Keratinocyte (primary cell): ENCODE data around the gene NUP214. TPM values are rescaled to one million over a fixed set of nuclear protein-coding genes. Genes with fewer than 3 reads are reported as not detected.
"Not testable (repeated sequence)": the region's sequence is repeated elsewhere in the genome, so short reads cannot be mapped to it uniquely, and the experiment has no call there.

ENCODE experiments used
- DNase-seq: peaks from one replicate; pipeline ENCODE4 v3.0.0-alpha.2; 2011; ENCODE audit warnings: low read depth, missing footprints, low spot score
- FAIRE-seq: peaks from 2 replicates; lab custom pipeline; 2011; peaks lifted over from hg19 to GRCh38; lab: Jason Lieb, UNC
- H2AFZ ChIP-seq: 2 replicates; pipeline ENCODE4 v1.6.0; 2012; ENCODE audit warnings: low read length, control low read depth, inconsistent platforms; ENCODE audit not compliant: control insufficient read depth
- H3K27ac ChIP-seq: 2 replicates; pipeline ENCODE4 v1.5.1; 2011; ENCODE audit warnings: low read length; ENCODE audit not compliant: control insufficient read depth, insufficient read depth
- H3K27me3 ChIP-seq: 3 replicates; pipeline ENCODE4 v1.6.0; 2011; ENCODE audit warnings: low read length; ENCODE audit not compliant: control insufficient read depth, insufficient read depth; ENCODE audit errors: extremely low read depth
- H3K36me3 ChIP-seq, 2 experiments: 2 replicates in 1 of 2; 3 replicates in 1 of 2; pipeline ENCODE4 v1.5.1; 2011; ENCODE audit warnings: low read length in 2 of 2, mild to moderate bottlenecking in 1 of 2; ENCODE audit not compliant: control insufficient read depth in 2 of 2, insufficient read depth in 2 of 2; ENCODE audit errors: extremely low read depth in 1 of 2
- H3K4me1 ChIP-seq: 3 replicates; pipeline ENCODE4 v1.5.1; 2011; ENCODE audit warnings: low read length; ENCODE audit not compliant: control insufficient read depth, insufficient read depth; ENCODE audit errors: extremely low read depth
- H3K4me2 ChIP-seq: 3 replicates; pipeline ENCODE4 v1.6.0; 2011; ENCODE audit warnings: low read depth, low read length; ENCODE audit not compliant: control insufficient read depth, insufficient read depth; ENCODE audit errors: extremely low read depth
- H3K4me3 ChIP-seq, 3 experiments: fragments of 200-600 bp in 1 of 3; sonication (generic) in 1 of 3; 2 replicates in 2 of 3; 3 replicates in 1 of 3; pipeline ENCODE4 v1.5.1; 2011 to 2016; ENCODE audit warnings: low read length in 3 of 3, mild to moderate bottlenecking in 3 of 3, control low read depth in 2 of 3, inconsistent platforms in 1 of 3, low read depth in 1 of 3, mixed read lengths in 1 of 3, mixed run types in 1 of 3, moderate library complexity in 1 of 3; ENCODE audit not compliant: control insufficient read depth in 2 of 3, insufficient read depth in 2 of 3; ENCODE audit errors: extremely low read depth in 1 of 3
- H3K79me2 ChIP-seq: 2 replicates; pipeline ENCODE4 v1.6.0; 2012; ENCODE audit warnings: low read length; ENCODE audit not compliant: control insufficient read depth, insufficient read depth
- H3K9ac ChIP-seq: 3 replicates; pipeline ENCODE4 v1.6.0; 2011; ENCODE audit warnings: low read length; ENCODE audit not compliant: control insufficient read depth, insufficient read depth; ENCODE audit errors: extremely low read depth
- H3K9me1 ChIP-seq: 3 replicates; pipeline ENCODE4 v1.6.0; 2011; ENCODE audit warnings: low read length; ENCODE audit not compliant: control insufficient read depth, insufficient read depth; ENCODE audit errors: extremely low read depth
- H3K9me3 ChIP-seq: 2 replicates; pipeline ENCODE4 v1.5.1; 2012; ENCODE audit warnings: low read depth, low read length; ENCODE audit not compliant: control insufficient read depth
- H4K20me1 ChIP-seq: 3 replicates; pipeline ENCODE4 v1.6.0; 2011; ENCODE audit warnings: low read length; ENCODE audit not compliant: control insufficient read depth, insufficient read depth; ENCODE audit errors: extremely low read depth
- EZH2 ChIP-seq: IDR thresholded peaks from one replicate; pipeline ENCODE4 v1.6.1; 2012; ENCODE audit warnings: inconsistent platforms, mild to moderate bottlenecking, low read length, moderate library complexity
- dilution Hi-C: fragments of 300-500 bp; cut with MboI; formaldehyde crosslinking; loops from one replicate; pipeline ENCODE4 v1.7.0; 2020; ENCODE audit warnings: low sequenced_read_pairs; ENCODE audit not compliant: extremely low pct_ligation_motif_present
- polyA plus RNA-seq, 5 experiments: library from polyadenylated mRNA; depleted of rRNA in 3 of 5; stranded (reverse) in 3 of 5; stranded (forward) in 1 of 5; unstranded in 1 of 5; fragments of >200 nt; gene quantifications; 1 replicate in 1 of 5; 2 replicates in 3 of 5; 3 replicates in 1 of 5; pipeline versions ENCODE4 v1.2.1 to v1.2.3, GENCODE V29; 2011 to 2012; ENCODE audit warnings: missing spikeins in 2 of 5, low read depth in 1 of 5, low replicate concordance in 1 of 5
- TF ChIP-seq, protein P1 (sequence below), 3 experiments: IDR thresholded peaks in 1 of 3; conservative IDR thresholded peaks in 1 of 3; optimal IDR thresholded peaks in 1 of 3; 2 replicates in 2 of 3; 3 replicates in 1 of 3; pipeline versions ENCODE3 to v1.5.1; 2011; ENCODE audit warnings: low read length in 3 of 3, mild to moderate bottlenecking in 3 of 3, moderate library complexity in 2 of 3, control low read depth in 1 of 3, inconsistent platforms in 1 of 3; ENCODE audit not compliant: insufficient read depth in 2 of 3; ENCODE audit errors: extremely low read depth in 1 of 3

The NUP214 gene
- polyA plus RNA-seq, 1 donor (not counting 4 experiments of a cell fraction or from before 2014, with no cell fraction given), result 7.3 TPM

DNA sequence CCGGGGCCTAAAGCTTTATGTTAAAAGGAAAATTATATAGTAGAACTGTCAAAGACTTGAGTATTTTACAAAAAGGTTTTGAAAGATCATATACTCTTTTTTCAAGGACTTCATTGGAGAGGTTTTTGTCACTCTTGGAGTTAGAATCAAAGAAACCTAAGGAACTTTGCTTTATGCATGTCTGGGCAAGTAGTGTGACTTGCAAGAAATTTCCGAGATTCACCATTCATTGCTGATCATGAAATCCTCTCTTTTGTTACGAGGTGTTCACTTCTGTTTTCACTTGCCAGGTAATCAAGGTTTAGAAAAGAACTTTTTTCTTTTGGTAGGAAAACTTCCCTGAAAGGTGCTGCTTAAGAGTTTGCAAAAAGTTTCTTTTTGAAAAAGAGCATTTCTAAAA is 64.8 kb downstream of the NUP214 start:
- no peak for DNase-seq
- H3K27ac ChIP-seq, result peak overlapping the region; percentile 68
- dilution Hi-C loops, result no loop called here
- peak; percentile 85 for FAIRE-seq
- H3K4me1 ChIP-seq, result peaks cover 17% of the 10 kb centered on the region
- no peaks in the 10 kb centered on the region for H3K27me3 ChIP-seq
- no peak for TF ChIP-seq EZH2
- TF ChIP-seq, protein P1, sequence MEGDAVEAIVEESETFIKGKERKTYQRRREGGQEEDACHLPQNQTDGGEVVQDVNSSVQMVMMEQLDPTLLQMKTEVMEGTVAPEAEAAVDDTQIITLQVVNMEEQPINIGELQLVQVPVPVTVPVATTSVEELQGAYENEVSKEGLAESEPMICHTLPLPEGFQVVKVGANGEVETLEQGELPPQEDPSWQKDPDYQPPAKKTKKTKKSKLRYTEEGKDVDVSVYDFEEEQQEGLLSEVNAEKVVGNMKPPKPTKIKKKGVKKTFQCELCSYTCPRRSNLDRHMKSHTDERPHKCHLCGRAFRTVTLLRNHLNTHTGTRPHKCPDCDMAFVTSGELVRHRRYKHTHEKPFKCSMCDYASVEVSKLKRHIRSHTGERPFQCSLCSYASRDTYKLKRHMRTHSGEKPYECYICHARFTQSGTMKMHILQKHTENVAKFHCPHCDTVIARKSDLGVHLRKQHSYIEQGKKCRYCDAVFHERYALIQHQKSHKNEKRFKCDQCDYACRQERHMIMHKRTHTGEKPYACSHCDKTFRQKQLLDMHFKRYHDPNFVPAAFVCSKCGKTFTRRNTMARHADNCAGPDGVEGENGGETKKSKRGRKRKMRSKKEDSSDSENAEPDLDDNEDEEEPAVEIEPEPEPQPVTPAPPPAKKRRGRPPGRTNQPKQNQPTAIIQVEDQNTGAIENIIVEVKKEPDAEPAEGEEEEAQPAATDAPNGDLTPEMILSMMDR (optimal IDR thresholded peaks at IDR 0.05 in 1 of 3, IDR thresholded peaks at IDR 0.05 in 1 of 3, conservative IDR thresholded peaks at IDR 0.05 in 1 of 3; ENCODE audit: extremely low read depth in 1 of 3, insufficient read depth in 2 of 3, low read length in 3 of 3), result no peak
- peaks cover 6 to 12% of the 10 kb centered on the region in 2 experiments for H3K36me3 ChIP-seq
- H3K4me3 ChIP-seq, result peak overlapping the region in 2 of 3 experiments; percentile 11 to 14
- H3K9me1 ChIP-seq, result no peaks in the 10 kb centered on the region
- peak overlapping the region; percentile 69 for H2AFZ ChIP-seq
- H3K4me2 ChIP-seq, result peak overlapping the region; percentile 73
- no peak overlapping the region for H3K9ac ChIP-seq
- no peaks in the 10 kb centered on the region for H3K9me3 ChIP-seq
- no peaks in the 10 kb centered on the region for H3K79me2 ChIP-seq
- H4K20me1 ChIP-seq, result no peaks in the 10 kb centered on the region

DNA sequence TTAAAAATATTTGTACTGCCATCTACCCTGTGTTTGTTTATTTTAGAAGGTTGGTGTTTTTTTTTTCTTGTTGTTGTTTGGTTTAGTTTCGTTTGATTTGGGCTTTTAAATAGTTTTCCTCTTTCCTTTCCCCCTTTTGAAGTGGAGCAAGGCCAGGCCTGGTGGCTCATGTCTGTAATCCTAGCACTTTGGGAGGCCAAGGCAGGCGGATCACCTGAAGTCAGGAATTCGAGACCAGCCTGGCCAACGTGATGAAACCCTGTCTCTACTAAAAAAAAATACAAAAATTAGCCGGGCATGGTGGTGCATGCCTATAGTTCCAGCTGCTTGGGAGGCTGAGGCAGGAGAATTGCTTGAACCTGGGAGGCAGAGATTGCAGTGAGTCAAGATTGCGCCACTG is 65.6 kb downstream of the NUP214 start:
- DNase-seq, H4K20me1 ChIP-seq, H2AFZ ChIP-seq, H3K9me3 ChIP-seq, H3K27me3 ChIP-seq, H3K9ac ChIP-seq, dilution Hi-C loops, H3K9me1 ChIP-seq, H3K4me3 ChIP-seq, H3K79me2 ChIP-seq, FAIRE-seq: not testable (repeated sequence)
- peak overlapping the region; percentile 68 for H3K27ac ChIP-seq
- peak overlapping the region; percentile 73 for H3K4me2 ChIP-seq
- peaks cover 6 to 12% of the 10 kb centered on the region in 2 experiments for H3K36me3 ChIP-seq
- peaks cover 17% of the 10 kb centered on the region for H3K4me1 ChIP-seq

DNA sequence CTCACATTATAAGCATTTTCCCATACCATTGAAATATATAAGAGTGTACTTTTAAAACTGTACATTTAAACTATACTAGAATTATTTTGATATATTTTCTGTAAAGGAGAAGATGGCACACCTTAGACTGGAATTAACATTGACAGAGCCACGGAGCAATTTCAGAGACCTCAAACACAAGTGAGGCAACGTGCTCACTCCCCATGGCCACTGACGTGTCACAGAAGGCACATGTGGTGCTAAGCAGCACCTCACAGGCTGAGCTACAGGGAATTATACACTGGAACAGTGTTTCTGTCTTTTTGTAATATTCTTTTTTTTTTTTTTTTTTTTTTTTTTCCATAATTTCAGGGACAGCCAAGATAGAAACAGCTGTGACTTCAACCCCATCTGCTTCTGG is 66.5 kb downstream of the NUP214 start:
- H3K4me1 ChIP-seq, result peaks cover 17% of the 10 kb centered on the region
- no peak for DNase-seq
- no peaks in the 10 kb centered on the region for H3K9me1 ChIP-seq
- H3K36me3 ChIP-seq, result peaks cover 5 to 18% of the 10 kb centered on the region in 2 experiments
- H3K4me3 ChIP-seq, result no peak overlapping the region
- H3K79me2 ChIP-seq, result no peaks in the 10 kb centered on the region
- FAIRE-seq, result no peak
- no peaks in the 10 kb centered on the region for H3K27me3 ChIP-seq
- H3K9me3 ChIP-seq, result no peaks in the 10 kb centered on the region
- dilution Hi-C loops, result no loop called here
- no peak overlapping the region for H3K27ac ChIP-seq
- H3K4me2 ChIP-seq, result no peak overlapping the region
- no peak overlapping the region for H2AFZ ChIP-seq
- TF ChIP-seq EZH2, result no peak
- TF ChIP-seq, protein P1 (optimal IDR thresholded peaks at IDR 0.05 in 1 of 3, IDR thresholded peaks at IDR 0.05 in 1 of 3, conservative IDR thresholded peaks at IDR 0.05 in 1 of 3; ENCODE audit: extremely low read depth in 1 of 3, insufficient read depth in 2 of 3, low read length in 3 of 3), result no peak
- H4K20me1 ChIP-seq, result no peaks in the 10 kb centered on the region
- no peak overlapping the region for H3K9ac ChIP-seq
